ENCODE measurements around the gene EFNA5. TPM values are rescaled to one million over a fixed set of nuclear protein-coding genes. Genes with fewer than 3 reads are reported as not detected.

The EFNA5 gene
- total and polyA plus RNA-seq, 10 of the 15 experiments (the other 5 are each of a cell fraction or from before 2014, with no cell fraction given) = 0.19 to 12.6 (median 3.9) TPM

DNA sequence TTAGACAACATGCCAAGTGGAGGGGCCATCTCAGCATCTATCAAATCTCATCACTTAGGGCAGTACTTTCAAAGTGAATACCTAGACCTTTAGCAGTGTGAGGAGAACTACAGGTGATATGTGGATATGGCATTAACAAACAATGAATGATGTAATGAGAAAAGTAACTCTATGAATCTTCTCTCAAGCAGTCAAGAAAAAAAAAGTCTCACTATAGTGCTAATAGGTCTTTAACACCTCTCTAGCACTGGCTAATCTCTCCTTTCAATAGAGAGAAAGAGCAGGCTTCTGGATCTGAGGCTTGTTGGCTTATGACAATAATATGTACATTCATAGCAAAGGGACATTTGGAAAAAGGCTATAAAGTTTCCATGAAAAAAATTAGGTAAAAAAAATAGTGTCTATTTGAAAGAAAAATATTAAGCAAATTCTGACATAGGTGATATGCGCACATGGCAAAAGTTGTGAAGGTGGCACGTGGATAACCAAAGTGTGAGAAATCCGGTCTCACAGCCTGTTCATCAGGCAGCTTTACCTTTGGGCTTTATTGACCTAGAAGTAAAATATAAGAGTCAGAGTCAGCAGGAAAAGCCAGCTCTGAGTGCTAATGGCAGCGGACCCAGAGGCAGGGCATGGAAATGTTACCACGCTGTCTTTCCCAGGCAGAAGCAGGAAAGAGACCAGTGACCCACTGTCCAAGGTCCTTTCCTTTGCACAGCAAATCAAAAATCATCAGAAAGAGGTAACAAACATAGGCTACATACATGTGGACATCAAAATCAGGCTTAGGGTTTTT is 203.4 kb downstream of the EFNA5 start:
- 71% methylated on average over 5 of the region's 5 CpGs for WGBS (ENCODE audit: insufficient coverage, insufficient replicate concordance, low lambda C conversion rate, missing lambda C conversion rate)
- Histone ChIP-seq H3K27me3 (replicated peaks in 1 of 2; ENCODE audit: control insufficient read depth in 2 of 2, insufficient read depth in 2 of 2, low read length in 1 of 2) (no peaks in the 10 kb centered on the region), H3K27ac (ENCODE audit: control insufficient read depth, insufficient read depth) (no peak overlapping the region), H3K4me2 (ENCODE audit: control insufficient read depth, insufficient read depth) (no peak overlapping the region), H3K9ac (ENCODE audit: control insufficient read depth, insufficient read depth, low read length) (no peak overlapping the region), H4K20me1 (ENCODE audit: control insufficient read depth, insufficient read depth) (no peaks in the 10 kb centered on the region), H3K4me3 (no peak overlapping the region), H3K9me3 (replicated peaks; ENCODE audit: control insufficient read depth, insufficient read depth, low read length) (no peaks in the 10 kb centered on the region), H3K4me1 (ENCODE audit: control insufficient read depth, insufficient read depth, low read length) (peaks cover 3% of the 10 kb centered on the region; the same call in 1 of the 2 replicates), H3K79me2 (ENCODE audit: control insufficient read depth, insufficient read depth, low read length) (no peaks in the 10 kb centered on the region; the same call in 1 of the 2 replicates), H2AFZ (ENCODE audit: control insufficient read depth, low read depth, low read length) (no peak overlapping the region), H3K36me3 (ENCODE audit: control insufficient read depth in 2 of 2, insufficient read depth in 2 of 2, low read length in 1 of 2) (no peaks in the 10 kb centered on the region)
- SMC1A ChIA-PET (ENCODE audit: uncharacterized antibody, unreplicated experiment) = interaction anchor here (0.6 to 3.6 kb wide), 18 partner anchors 7 to 116 kb away, joined by 3 to 22 read pairs (median 4); no protein-coding TSS in a partner anchor
- DNase-seq (ENCODE audit: low read depth, low spot score) = no peak
- in situ Hi-C loops (cut with MboI) (no loop called here), intact Hi-C loops (cut with micrococcal nuclease; ENCODE audit: unreplicated experiment) (no loop called here)
- RAD21 ChIA-PET (ENCODE audit: unreplicated experiment) = interaction anchor here (1.4 to 2.4 kb wide), 2 partner anchors 49 to 75 kb away, joined by 3 to 6 read pairs; no protein-coding TSS in a partner anchor
- POLR2A ChIA-PET = interaction anchor here (1.5 kb wide), 1 partner anchor 11 kb away, joined by 5 read pairs; no protein-coding TSS in a partner anchor
- CTCF ChIA-PET = interaction anchor here (1.3 kb wide), 1 partner anchor 11 kb away, joined by 4 read pairs; no protein-coding TSS in a partner anchor
- no peak for FAIRE-seq
- TF ChIP-seq, protein P1, sequence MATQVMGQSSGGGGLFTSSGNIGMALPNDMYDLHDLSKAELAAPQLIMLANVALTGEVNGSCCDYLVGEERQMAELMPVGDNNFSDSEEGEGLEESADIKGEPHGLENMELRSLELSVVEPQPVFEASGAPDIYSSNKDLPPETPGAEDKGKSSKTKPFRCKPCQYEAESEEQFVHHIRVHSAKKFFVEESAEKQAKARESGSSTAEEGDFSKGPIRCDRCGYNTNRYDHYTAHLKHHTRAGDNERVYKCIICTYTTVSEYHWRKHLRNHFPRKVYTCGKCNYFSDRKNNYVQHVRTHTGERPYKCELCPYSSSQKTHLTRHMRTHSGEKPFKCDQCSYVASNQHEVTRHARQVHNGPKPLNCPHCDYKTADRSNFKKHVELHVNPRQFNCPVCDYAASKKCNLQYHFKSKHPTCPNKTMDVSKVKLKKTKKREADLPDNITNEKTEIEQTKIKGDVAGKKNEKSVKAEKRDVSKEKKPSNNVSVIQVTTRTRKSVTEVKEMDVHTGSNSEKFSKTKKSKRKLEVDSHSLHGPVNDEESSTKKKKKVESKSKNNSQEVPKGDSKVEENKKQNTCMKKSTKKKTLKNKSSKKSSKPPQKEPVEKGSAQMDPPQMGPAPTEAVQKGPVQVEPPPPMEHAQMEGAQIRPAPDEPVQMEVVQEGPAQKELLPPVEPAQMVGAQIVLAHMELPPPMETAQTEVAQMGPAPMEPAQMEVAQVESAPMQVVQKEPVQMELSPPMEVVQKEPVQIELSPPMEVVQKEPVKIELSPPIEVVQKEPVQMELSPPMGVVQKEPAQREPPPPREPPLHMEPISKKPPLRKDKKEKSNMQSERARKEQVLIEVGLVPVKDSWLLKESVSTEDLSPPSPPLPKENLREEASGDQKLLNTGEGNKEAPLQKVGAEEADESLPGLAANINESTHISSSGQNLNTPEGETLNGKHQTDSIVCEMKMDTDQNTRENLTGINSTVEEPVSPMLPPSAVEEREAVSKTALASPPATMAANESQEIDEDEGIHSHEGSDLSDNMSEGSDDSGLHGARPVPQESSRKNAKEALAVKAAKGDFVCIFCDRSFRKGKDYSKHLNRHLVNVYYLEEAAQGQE (IDR thresholded peaks at IDR 0.05; ENCODE audit: low read depth, low read length) = 0 out of 2 replicates have a peak, but pooled peaks have one; percentile 41
- no peak for TF ChIP-seq HDAC2 (IDR thresholded peaks at IDR 0.05)
- no peak for TF ChIP-seq NFYA (IDR thresholded peaks at IDR 0.05; ENCODE audit: borderline replicate concordance, low read depth, low read length)
- TF ChIP-seq, protein P2, sequence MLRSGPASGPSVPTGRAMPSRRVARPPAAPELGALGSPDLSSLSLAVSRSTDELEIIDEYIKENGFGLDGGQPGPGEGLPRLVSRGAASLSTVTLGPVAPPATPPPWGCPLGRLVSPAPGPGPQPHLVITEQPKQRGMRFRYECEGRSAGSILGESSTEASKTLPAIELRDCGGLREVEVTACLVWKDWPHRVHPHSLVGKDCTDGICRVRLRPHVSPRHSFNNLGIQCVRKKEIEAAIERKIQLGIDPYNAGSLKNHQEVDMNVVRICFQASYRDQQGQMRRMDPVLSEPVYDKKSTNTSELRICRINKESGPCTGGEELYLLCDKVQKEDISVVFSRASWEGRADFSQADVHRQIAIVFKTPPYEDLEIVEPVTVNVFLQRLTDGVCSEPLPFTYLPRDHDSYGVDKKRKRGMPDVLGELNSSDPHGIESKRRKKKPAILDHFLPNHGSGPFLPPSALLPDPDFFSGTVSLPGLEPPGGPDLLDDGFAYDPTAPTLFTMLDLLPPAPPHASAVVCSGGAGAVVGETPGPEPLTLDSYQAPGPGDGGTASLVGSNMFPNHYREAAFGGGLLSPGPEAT (IDR thresholded peaks at IDR 0.05; ENCODE audit: low read depth) = no peak
- TF ChIP-seq STAT3 (IDR thresholded peaks at IDR 0.05; ENCODE audit: low read depth, low read length) = no peak
- TF ChIP-seq EED (IDR thresholded peaks at IDR 0.05; ENCODE audit: low read depth) = no peak
- no peak for TF ChIP-seq FOXM1 (IDR thresholded peaks at IDR 0.05; ENCODE audit: low read depth, low read length)
- TF ChIP-seq KLF5 (IDR thresholded peaks at IDR 0.05; ENCODE audit: partially characterized antibody) = no peak
- peak; percentile 40; the same call in 1 of the 2 replicates for TF ChIP-seq ATF7 (IDR thresholded peaks at IDR 0.05; ENCODE audit: low read depth)
- no peak for TF ChIP-seq SMARCA5 (IDR thresholded peaks at IDR 0.05)
- no peak for TF ChIP-seq SP1 (IDR thresholded peaks at IDR 0.05; ENCODE audit: low read depth, low read length)
- TF ChIP-seq PAX5 (IDR thresholded peaks at IDR 0.05; ENCODE audit: borderline replicate concordance, low read depth, low read length) = no peak
- TF ChIP-seq, protein P3, sequence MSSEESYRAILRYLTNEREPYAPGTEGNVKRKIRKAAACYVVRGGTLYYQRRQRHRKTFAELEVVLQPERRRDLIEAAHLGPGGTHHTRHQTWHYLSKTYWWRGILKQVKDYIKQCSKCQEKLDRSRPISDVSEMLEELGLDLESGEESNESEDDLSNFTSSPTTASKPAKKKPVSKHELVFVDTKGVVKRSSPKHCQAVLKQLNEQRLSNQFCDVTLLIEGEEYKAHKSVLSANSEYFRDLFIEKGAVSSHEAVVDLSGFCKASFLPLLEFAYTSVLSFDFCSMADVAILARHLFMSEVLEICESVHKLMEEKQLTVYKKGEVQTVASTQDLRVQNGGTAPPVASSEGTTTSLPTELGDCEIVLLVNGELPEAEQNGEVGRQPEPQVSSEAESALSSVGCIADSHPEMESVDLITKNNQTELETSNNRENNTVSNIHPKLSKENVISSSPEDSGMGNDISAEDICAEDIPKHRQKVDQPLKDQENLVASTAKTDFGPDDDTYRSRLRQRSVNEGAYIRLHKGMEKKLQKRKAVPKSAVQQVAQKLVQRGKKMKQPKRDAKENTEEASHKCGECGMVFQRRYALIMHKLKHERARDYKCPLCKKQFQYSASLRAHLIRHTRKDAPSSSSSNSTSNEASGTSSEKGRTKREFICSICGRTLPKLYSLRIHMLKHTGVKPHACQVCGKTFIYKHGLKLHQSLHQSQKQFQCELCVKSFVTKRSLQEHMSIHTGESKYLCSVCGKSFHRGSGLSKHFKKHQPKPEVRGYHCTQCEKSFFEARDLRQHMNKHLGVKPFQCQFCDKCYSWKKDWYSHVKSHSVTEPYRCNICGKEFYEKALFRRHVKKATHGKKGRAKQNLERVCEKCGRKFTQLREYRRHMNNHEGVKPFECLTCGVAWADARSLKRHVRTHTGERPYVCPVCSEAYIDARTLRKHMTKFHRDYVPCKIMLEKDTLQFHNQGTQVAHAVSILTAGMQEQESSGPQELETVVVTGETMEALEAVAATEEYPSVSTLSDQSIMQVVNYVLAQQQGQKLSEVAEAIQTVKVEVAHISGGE (CRISPR knock-in tag; IDR thresholded peaks at IDR 0.05) = no peak
- BruUV-seq (replicated peaks) = no TSS peak
- no peak for ATAC-seq
